ENCODE data around the gene FARS2. TPM values are rescaled to one million over a fixed set of nuclear protein-coding genes. Genes with fewer than 3 reads are reported as not detected.

Gene FARS2
- total RNA-seq, 1 experiment from 2014 or later = 13.8 TPM

DNA sequence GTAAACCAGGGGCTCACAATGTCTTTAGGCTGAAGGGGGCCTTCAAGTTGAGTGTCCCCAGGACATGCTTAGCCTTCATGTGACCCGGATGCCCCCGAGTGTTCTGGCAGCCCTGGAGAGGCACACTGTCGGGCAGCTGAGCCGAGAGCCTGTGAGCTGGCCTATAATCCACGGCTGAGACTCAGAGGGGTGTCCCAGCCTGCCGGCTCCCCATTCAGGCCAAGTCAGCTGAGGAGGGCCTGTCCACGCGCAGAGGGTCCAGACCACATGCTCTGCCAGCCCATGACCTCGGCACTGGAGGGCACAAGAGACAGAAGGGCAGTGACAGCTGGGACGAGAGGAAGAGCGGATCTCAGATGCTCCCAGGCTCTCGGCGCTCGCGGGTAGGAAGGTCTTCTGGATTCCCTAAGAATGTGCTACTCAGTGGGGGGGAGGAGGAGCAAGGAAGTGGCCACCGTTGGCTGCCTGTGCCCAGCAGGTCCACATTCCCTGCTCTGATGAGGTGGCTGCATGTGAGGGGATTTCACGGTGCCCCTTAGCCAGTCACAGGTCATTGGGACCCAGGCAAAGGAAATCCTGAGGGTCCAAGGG, 520.7 kb downstream of the FARS2 start:
- Histone ChIP-seq H2AFZ (ENCODE audit: low read depth, low read length, poor library complexity, severe bottlenecking) (no peak overlapping the region), H3K27ac (ENCODE audit: low read depth, low read length) (no peak overlapping the region), H3K9me3 (ENCODE audit: control insufficient read depth in 1 of 2, insufficient read depth in 1 of 2, low read depth in 1 of 2, low read length in 2 of 2) (no peaks in the 10 kb centered on the region), H3K4me1 (ENCODE audit: control insufficient read depth in 1 of 2, insufficient read depth in 2 of 2, low read length in 2 of 2) (no peaks in the 10 kb centered on the region), H3K9ac (ENCODE audit: low read length) (no peak overlapping the region), H3K4me3 (replicated peaks in 1 of 2; ENCODE audit: low read depth in 1 of 2, low read length in 2 of 2) (no peak overlapping the region), H3K4me2 (ENCODE audit: low read length) (no peak overlapping the region), H4K20me1 (ENCODE audit: insufficient read depth) (no peaks in the 10 kb centered on the region), H3K27me3 (ENCODE audit: insufficient read depth, low read length) (no peaks in the 10 kb centered on the region), H3K79me2 (ENCODE audit: insufficient read depth, low read length) (no peaks in the 10 kb centered on the region), H3K36me3 (ENCODE audit: control insufficient read depth in 1 of 2, insufficient read depth in 2 of 2, low read length in 2 of 2) (no peaks in the 10 kb centered on the region), H3K9me2 (ENCODE audit: insufficient read depth) (no peaks in the 10 kb centered on the region)
- POLR2A ChIA-PET = no interaction called here
- TF ChIP-seq RAD21 (IDR thresholded peaks at IDR 0.05; ENCODE audit: low read depth) = no peak
- TF ChIP-seq JUND (IDR thresholded peaks at IDR 0.05) = no peak
- no peak for TF ChIP-seq TCF7L2 (IDR thresholded peaks at IDR 0.05; ENCODE audit: borderline replicate concordance, extremely low read depth, insufficient read depth, insufficient read length)
- TF ChIP-seq EGR1 (IDR thresholded peaks at IDR 0.05; ENCODE audit: low read depth) = no peak
- TF ChIP-seq CBX3 (IDR thresholded peaks at IDR 0.05; ENCODE audit: low read depth) = no peak
- TF ChIP-seq MAX (IDR thresholded peaks at IDR 0.05) = no peak
- no peak for TF ChIP-seq SRF (IDR thresholded peaks at IDR 0.05; ENCODE audit: low read depth)
- no peak for TF ChIP-seq EZH2phosphoT487 (IDR thresholded peaks at IDR 0.05; ENCODE audit: borderline replicate concordance)
- TF ChIP-seq CEBPB (IDR thresholded peaks at IDR 0.05; ENCODE audit: low read depth) = no peak
- TF ChIP-seq POLR2A (IDR thresholded peaks at IDR 0.05; ENCODE audit: borderline replicate concordance, extremely low read depth, insufficient read depth, insufficient read length) = no peak
- TF ChIP-seq SP1 (IDR thresholded peaks at IDR 0.05; ENCODE audit: low read depth) = no peak
- TF ChIP-seq EZH2 (IDR thresholded peaks at IDR 0.05) = no peak
- no peak for TF ChIP-seq FOSL1 (IDR thresholded peaks at IDR 0.05; ENCODE audit: low read depth)
- TF ChIP-seq ZNF274 (IDR thresholded peaks at IDR 0.05; ENCODE audit: low read depth, low read length) = no peak
- TF ChIP-seq, protein P1, sequence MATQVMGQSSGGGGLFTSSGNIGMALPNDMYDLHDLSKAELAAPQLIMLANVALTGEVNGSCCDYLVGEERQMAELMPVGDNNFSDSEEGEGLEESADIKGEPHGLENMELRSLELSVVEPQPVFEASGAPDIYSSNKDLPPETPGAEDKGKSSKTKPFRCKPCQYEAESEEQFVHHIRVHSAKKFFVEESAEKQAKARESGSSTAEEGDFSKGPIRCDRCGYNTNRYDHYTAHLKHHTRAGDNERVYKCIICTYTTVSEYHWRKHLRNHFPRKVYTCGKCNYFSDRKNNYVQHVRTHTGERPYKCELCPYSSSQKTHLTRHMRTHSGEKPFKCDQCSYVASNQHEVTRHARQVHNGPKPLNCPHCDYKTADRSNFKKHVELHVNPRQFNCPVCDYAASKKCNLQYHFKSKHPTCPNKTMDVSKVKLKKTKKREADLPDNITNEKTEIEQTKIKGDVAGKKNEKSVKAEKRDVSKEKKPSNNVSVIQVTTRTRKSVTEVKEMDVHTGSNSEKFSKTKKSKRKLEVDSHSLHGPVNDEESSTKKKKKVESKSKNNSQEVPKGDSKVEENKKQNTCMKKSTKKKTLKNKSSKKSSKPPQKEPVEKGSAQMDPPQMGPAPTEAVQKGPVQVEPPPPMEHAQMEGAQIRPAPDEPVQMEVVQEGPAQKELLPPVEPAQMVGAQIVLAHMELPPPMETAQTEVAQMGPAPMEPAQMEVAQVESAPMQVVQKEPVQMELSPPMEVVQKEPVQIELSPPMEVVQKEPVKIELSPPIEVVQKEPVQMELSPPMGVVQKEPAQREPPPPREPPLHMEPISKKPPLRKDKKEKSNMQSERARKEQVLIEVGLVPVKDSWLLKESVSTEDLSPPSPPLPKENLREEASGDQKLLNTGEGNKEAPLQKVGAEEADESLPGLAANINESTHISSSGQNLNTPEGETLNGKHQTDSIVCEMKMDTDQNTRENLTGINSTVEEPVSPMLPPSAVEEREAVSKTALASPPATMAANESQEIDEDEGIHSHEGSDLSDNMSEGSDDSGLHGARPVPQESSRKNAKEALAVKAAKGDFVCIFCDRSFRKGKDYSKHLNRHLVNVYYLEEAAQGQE (IDR thresholded peaks at IDR 0.05; ENCODE audit: low read depth) = no peak
- no peak for TF ChIP-seq ZFX (IDR thresholded peaks at IDR 0.05)
- DNase-seq (ENCODE audit: low read depth, low spot score) (no peak), ATAC-seq (no peak)
- no TSS peak for BruUV-seq (replicated peaks)
- CTCF ChIA-PET = no interaction called here
- intact Hi-C loops (cut with micrococcal nuclease) = no loop called here
- RAD21 ChIA-PET (ENCODE audit: low non-redundant PET in 1 of 2, low total read pairs in 2 of 2, uncharacterized antibody in 2 of 2, unreplicated experiment in 2 of 2) = no interaction called here

All from HCT116 (cell line).